Measurements from ENCODE around the gene IGSF21.
"Not testable (repeated sequence)": the region's sequence is repeated elsewhere in the genome, so short reads cannot be mapped to it uniquely, and the experiment has no call there.

The IGSF21 gene

GRCh38 chr1:18145851-18146618, 38.4 kb downstream of the IGSF21 start:
- no peak for DNase-seq (ENCODE audit: low spot score)

GRCh38 chr1:18146886-18147285, 39.3 kb downstream of the IGSF21 start:
- no peak for DNase-seq (ENCODE audit: low spot score)

GRCh38 chr1:18147672-18148071, 40.1 kb downstream of the IGSF21 start:
- no peak for DNase-seq (ENCODE audit: low spot score)

GRCh38 chr1:18148461-18148860, 40.9 kb downstream of the IGSF21 start:
- DNase-seq (ENCODE audit: low spot score), result no peak

- DNase-seq (ENCODE audit: low spot score), result no peak
Measured at GRCh38 chr1:18149027-18149641, 41.5 kb downstream of the IGSF21 start.

GRCh38 chr1:18151436-18152122, 44.0 kb downstream of the IGSF21 start:
- no peak for DNase-seq (ENCODE audit: low spot score)

GRCh38 chr1:18154430-18155194, 47.0 kb downstream of the IGSF21 start:
- no peak for DNase-seq (ENCODE audit: low spot score)

GRCh38 chr1:18155881-18156385, 48.3 kb downstream of the IGSF21 start:
- DNase-seq (ENCODE audit: low spot score), result no peak

- no peak for DNase-seq (ENCODE audit: low spot score)
Measured at GRCh38 chr1:18157352-18157751, 49.8 kb downstream of the IGSF21 start.

- no peak for DNase-seq (ENCODE audit: low spot score)
Measured at GRCh38 chr1:18157968-18158367, 50.4 kb downstream of the IGSF21 start.

GRCh38 chr1:18158714-18159113, 51.1 kb downstream of the IGSF21 start:
- no peak for DNase-seq (ENCODE audit: low spot score)

GRCh38 chr1:18160290-18160942, 52.8 kb downstream of the IGSF21 start:
- DNase-seq (ENCODE audit: low spot score), result peak; percentile 74

- DNase-seq (ENCODE audit: low spot score), result no peak
Measured at GRCh38 chr1:18161690-18162089, 54.1 kb downstream of the IGSF21 start.

- DNase-seq (ENCODE audit: low spot score), result not testable (repeated sequence)
Measured at GRCh38 chr1:18165640-18166039, 58.0 kb downstream of the IGSF21 start.

- no peak for DNase-seq (ENCODE audit: low spot score)
Measured at GRCh38 chr1:18166341-18166740, 58.7 kb downstream of the IGSF21 start.

- peak; percentile 25 for DNase-seq (ENCODE audit: low spot score)
Measured at GRCh38 chr1:18166929-18167328, 59.3 kb downstream of the IGSF21 start.

GRCh38 chr1:18170444-18170843, 62.8 kb downstream of the IGSF21 start:
- no peak for DNase-seq (ENCODE audit: low spot score)

- DNase-seq (ENCODE audit: low spot score), result no peak
Measured at GRCh38 chr1:18174037-18174436, 66.4 kb downstream of the IGSF21 start.

GRCh38 chr1:18175051-18175450, 67.5 kb downstream of the IGSF21 start:
- DNase-seq (ENCODE audit: low spot score), result no peak

GRCh38 chr1:18175530-18176377, 68.2 kb downstream of the IGSF21 start:
- no peak for DNase-seq (ENCODE audit: low spot score)

- no peak for DNase-seq (ENCODE audit: low spot score)
Measured at GRCh38 chr1:18176619-18177018, 69.0 kb downstream of the IGSF21 start.

Data from globus pallidus (tissue), 1 donor.